HG03159 (cell line): ENCODE results near the gene CA12.
"Not testable (repeated sequence)": the region's sequence is repeated elsewhere in the genome, so short reads cannot be mapped to it uniquely, and the experiment has no call there.

Experiments used
- ATAC-seq: cut with Tn5 transposase; IDR thresholded peaks from one replicate; pipeline ENCODE4 v1.9.1; 2021; ENCODE audit warnings: mild to moderate bottlenecking, moderate library complexity; ENCODE audit not compliant: unreplicated experiment

CA12 gene

DNA sequence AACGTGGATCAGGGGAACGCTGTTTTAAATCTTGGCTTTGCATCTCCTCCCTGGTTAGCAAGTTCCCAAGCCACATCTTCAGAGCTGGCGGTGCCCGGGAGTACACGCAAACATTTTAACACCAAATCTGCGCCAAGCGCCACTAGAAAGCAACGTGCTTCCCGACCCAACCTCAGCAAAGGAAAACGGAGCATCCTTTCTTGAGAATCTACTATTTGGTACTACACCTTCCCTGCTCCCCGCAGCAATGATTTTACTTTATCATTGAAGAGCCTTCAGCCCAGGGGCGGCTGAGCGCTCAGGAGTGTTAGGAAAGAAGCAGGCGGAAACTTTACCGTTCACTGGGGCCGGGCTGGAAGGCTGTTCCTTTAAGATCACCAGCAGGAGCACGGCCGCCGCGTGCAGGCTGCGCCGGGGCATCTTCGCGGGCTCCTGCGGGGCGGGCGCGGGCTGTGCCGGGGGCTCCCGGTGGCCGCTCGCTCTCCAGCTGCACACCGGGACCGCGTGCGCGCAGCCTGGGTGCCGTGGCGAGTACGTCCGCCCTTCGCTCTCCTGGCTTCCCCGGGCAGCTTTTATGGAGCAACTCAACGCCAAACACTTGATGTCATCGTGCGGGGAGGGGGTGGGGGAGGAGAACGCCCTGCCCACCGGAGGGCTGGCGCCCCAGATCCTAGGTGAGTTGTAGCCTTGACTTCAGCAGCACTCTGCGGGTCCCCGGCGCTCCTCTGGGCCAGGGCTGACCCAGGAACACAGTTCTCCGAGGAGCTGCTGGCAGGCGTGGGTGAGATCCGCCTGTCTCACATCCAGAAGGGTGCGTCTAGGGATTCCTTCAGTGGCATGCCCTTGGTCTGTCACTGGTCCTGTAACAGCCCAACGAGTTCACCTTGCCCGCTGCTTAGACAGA, at the start of gene CA12:
Gene CA12, minus strand, starts transcription at position 546 of the 904 bp plus-strand sequence. Its CDS starts 126 bp downstream, at position 420.
- ATAC-seq: no peak

- no peak for ATAC-seq
Observed at GRCh38 chr15:63430766-63431451, 49.3 kb upstream of the CA12 start.

GRCh38 chr15:63426552-63426951, 44.9 kb upstream of the CA12 start:
- ATAC-seq: no peak

DNA sequence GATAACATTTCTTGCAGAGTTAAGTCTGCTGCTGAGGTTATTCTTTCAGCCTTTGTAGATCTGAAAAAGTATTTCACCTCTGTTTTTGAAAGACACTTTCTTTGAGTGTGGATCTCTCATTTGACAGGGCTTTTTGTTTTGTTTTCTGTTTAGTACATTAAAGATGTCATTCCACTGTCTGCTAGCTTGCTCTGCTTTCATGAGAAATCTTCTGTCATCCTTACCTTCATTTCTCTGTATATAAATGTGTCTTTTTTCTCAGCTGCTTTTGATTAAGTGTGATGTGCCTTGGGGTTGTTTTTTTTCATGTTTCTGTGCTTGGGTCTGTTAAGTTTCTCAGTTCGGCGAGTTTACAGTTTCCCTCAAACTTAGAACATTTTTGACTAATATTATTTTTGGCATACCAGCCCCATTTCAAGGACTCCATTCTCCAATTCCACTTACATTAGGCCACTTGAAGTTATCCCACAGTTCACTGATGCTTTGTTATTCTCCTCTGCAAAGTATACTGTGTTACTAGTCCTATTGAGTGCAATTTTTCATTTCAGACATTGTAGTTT, 43.9 kb upstream of the CA12 start:
- ATAC-seq: no peak

DNA sequence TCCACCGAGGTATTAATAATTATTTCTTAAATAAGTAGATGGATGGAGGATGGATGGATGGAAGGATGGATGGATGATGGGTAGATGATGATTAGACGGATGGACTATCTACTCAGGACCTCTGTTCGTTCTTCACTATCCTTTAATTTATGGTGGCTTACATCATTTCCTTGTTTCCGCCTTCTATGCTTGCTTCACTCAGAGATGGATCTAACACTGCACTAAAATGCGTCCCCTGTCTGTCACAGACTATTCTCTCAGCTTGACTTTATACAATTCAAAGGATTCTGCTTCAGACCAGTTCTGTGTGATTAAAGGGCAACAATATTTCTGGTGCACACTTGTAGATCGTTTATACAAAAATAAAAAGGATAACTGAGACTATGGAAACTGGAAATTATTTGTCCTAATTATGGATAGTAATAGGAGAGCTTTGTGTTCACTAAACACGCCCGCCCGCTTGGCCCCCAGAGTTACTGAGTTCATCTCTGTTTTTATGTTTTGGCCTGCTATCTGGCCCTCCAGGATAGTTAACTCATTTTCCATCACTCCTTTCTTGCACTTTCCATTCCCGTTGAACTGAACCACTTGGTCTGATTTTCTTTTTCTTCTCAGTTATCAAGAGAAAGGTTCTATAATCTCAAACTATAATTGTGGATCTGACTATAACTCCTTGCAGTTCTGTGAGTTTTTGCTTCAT, 41.4 kb upstream of the CA12 start:
- no peak for ATAC-seq

DNA sequence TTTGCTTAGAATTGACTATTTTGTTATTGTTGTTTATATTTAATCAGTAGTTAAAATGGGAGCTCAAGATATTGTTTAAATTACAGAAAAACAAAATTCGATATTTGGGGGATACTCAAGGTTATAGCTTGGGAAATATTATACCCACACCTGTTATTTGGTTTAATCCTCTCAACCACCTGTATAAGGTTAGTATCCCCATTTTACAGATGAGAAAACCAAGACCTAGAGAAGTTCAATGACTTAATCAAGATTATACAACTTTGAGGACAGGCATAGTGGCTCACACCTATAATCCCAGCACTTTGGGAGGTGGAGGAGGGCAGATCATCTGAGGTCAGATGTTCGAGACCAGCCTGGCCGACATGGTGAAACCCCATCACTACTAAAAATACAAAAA, 39.8 kb upstream of the CA12 start:
- ATAC-seq: no peak

DNA sequence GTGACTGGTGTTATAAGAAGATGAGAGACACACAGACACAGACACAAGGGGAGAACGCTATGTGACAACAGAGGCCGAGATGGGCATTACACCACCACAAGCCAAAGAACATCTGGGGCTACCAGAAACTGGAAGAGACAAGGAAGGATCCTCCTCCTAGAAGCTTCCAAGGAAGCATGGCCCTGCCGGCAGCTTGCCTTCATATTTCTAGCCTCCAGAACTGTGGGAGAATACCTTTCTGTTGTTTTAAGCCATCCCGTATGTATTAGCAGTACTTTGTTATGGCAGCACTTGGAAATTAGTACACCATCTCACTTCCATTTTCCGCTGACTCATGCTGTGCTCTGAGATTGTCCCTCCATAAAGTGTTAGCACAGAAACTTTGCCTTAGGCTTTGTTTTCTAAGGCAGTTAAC, 38.7 kb upstream of the CA12 start:
- no peak for ATAC-seq

DNA sequence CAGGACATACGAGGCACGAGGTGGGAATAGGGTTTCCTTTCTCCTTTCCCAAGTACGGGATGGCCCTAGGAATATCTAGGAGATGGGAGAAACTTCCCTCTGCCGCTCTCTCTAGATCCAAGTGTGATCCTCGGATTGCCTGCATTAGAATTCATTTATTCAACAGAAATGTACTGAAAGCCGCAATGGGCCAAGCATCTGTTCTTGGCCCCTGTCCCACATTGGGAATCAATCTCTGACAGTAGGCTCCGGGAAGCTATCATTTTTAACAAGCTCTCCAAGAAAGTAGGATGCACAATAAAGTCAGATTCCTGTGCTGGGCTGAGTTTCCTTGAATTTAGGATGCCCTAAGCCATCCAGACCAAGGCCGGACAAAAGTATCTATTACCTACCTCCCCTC, 37.2 kb upstream of the CA12 start:
- ATAC-seq: no peak

DNA sequence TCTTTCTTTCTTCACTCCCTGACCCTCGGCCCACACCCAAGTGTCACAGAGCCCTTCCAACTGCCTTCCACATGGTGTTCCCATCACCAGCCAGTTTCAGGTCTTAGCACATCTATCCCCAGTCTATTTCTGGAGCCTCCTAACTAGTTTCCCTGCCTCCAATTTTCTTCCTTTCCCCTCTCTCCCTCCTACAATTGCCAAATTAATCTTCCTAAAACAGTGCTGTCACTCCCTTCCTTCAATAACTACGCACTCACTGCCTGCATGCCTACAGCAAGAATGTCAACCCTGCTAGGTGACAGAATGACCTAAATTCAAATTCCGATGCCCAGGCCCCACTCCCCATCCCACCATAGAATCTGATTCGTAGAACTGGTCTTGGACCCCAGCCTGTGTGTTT, 36.1 kb upstream of the CA12 start:
- ATAC-seq: no peak

GRCh38 chr15:63417274-63417673, 35.6 kb upstream of the CA12 start:
- not testable (repeated sequence) for ATAC-seq

- ATAC-seq: no peak
Observed at GRCh38 chr15:63414474-63415120, 33.0 kb upstream of the CA12 start.

DNA sequence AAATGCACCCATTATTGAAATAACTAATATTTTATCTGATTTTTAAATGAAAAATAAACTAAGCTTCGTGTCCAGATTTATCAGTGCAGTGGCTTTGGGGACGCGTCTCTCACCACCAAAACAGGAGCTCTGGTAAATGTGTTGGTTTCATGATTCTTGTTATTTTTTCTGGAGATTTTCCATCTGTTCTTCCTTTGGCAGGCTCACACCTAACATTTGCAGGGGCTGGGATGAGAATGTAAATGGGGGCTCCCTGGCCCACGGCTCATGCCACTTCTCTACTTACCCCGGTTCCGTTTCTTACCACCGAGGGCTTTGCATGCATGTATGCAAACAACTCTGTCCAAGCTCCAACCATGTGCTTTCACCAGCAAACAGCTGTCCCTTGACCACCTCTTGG, 30.9 kb upstream of the CA12 start:
- no peak for ATAC-seq

DNA sequence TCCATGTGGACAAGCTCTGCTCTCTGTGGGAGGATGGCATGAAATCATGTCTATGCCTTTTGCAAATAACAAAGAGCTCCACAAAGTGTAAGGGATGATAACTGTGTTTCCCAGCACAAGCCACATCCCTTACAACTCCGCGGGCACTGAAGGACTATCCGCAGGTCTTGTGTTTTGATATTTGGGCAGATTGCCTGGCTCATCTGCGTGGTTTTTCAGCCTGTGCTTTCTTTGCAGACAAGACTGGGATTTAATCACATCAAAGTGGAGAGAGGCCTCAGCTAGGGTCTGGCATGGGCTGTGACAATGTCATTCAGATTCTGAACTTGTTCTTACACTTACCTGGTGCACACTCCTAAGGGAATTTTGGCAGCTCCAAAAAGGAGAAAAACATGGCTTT, 30.2 kb upstream of the CA12 start:
- no peak for ATAC-seq

DNA sequence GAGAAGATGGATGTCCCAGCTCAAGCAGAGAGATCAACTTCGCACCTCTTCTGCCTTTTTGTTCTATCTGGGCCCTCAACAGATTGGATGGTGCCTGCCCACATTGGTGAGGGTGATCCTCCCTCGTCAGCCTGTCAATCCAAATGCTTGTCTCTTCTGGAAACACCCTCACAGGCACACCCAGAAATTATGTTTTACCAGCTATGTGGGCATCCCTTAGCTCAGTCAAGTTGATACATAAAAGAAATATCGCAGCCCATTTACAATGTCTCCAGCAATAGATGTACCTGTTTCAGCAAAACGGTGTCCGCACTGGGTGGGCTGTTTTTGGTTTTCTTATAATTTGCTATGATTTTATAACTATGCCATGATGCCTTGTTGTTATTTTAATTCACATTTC, 27.5 kb upstream of the CA12 start:
- no peak for ATAC-seq

DNA sequence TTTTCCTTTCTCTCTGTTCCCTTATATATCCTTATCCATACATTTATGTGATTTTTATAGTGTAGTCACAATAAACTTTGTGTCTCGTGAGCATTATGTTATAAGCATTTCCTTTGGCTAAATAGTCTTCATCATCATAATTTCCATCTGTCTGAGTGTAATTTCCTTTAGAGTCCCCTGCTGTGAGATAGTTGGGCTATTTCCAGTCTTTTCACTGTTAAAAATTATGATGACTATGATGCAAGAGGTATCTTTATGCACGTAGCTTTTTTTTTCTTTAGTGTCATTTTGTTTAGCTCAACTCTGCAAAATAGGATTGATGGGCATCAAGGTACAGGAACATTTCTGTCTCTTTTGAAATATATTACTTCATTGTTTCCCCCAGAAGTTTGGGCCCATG, 26.9 kb upstream of the CA12 start:
- ATAC-seq: no peak

DNA sequence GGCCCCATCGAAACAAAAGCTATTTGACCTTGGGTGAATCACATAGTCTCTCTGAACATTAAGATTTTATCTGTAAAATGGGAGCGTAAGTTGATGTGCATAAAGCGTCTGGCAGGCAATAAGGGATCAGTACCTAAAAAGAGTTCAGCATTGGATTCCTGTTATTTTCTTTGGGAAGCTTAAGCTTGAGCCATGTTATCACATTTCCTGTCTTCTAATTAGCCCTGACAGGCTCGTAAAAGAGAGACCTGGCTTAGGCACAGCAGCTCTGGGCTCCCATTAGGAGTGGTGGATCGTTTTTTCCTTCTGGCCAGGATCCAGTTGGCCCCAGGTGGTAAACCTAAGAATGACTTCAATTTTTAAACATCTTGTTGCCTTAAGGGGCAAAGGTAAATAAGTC, 26.0 kb upstream of the CA12 start:
- no peak for ATAC-seq

- no peak for ATAC-seq
Observed at GRCh38 chr15:63405683-63406390, 24.2 kb upstream of the CA12 start.

GRCh38 chr15:63405159-63405558, 23.5 kb upstream of the CA12 start:
- ATAC-seq: no peak

DNA sequence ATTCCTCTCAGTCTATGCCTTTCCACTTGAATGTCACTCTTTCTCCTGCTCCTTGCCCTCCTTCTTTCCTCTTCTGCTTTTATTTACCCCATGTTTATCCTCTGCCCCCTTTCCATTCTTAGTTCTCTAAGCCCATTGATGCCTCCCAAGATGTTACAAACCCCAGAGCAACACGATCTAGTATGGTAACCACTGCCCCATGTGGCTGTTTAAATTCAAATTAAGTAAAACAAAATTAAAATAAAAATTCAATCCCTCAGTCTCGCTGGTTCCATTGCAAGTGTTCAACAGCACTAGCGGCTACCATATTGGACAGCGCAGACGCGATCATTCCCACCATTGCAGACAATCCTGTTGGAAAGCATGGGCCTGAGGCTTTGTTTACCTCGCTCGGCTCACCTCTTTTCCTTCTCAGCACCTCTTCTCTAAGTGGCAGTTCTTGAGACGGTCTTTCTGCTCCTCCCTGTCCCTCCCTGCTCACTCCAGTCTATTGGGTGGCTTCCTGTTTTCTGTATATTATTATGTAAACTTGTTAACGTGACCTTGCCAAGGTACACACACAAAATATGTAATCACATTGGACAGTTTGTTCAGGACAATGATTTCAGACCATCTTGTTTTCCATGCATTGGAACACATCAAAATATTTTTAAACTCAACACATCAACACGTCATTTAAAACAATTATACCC, 21.8 kb upstream of the CA12 start:
- no peak for ATAC-seq
